Activated T-cell treated with anti-CD3 and anti-CD28 coated beads, Interleukin-2, amount 50 U/mL, for 24 hours (primary cell): ENCODE data around the gene SPRN.

Experiments used
- DNase-seq: peaks from one replicate; pipeline ENCODE4 v3.0.0-alpha.2; 2020
- H3K27ac Mint-ChIP-seq: 2 replicates; pipeline ENCODE4 v1.8.0; 2020; ENCODE audit warnings: mild to moderate bottlenecking, mixed read lengths
- H3K27me3 Mint-ChIP-seq: 2 replicates; pipeline ENCODE4 v1.8.0; 2020; ENCODE audit warnings: mixed read lengths
- H3K36me3 Mint-ChIP-seq: 2 replicates; pipeline ENCODE4 v1.8.0; 2020; ENCODE audit warnings: low read depth, mixed read lengths
- H3K4me1 Mint-ChIP-seq: 2 replicates; pipeline ENCODE4 v1.8.0; 2020; ENCODE audit warnings: low read depth, mixed read lengths
- H3K4me3 Mint-ChIP-seq: 2 replicates; pipeline ENCODE4 v1.8.0; 2020; ENCODE audit warnings: mild to moderate bottlenecking, moderate library complexity, mixed read lengths
- H3K9me3 Mint-ChIP-seq: 2 replicates; pipeline ENCODE4 v1.8.0; 2020; ENCODE audit warnings: mixed read lengths

The SPRN gene

GRCh38 chr10:133460208-133460769 lies 35.9 kb upstream of the SPRN start:
- Mint-ChIP-seq H3K4me1 (no peaks in the 10 kb centered on the region), H3K4me3 (no peak overlapping the region), H3K36me3 (no peaks in the 10 kb centered on the region), H3K27me3 (no peaks in the 10 kb centered on the region), H3K9me3 (no peaks in the 10 kb centered on the region), H3K27ac (no peak overlapping the region)
- DNase-seq: no peak

DNA sequence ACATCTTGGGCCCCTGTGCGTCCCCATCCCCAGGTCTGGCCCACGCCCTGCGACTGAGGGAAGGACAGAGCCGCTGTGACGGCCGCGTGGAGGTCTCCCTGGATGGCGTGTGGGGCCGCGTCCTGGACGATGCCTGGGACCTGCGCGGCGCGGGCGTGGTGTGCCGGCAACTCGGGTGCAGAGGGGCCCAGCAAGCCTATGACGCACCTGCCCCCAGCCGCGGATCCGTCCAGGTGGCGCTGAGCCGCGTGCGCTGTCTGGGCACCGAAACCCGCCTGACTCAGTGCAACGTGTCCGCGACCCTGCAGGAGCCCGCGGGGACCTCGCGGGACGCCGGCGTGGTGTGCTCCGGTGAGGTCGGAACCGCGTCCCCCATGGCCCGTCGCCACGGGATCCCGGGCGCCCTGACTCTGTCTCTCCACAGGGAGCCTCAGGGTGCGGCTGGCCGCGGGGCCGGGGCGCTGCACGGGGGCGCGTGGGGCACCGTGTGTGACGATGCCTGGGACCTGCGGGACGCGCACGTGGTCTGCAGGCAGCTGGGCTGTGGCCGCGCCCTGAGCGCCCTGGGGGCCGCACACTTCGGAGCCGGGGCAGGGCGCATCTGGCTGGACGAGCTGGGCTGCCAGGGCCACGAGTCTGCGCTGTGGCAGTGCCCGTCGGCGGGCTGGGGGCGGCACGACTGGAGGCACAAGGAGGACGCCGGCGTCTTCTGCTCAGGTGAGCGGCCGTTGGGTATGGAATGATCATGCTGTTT lies 35.2 kb upstream of the SPRN start:
- Mint-ChIP-seq H3K36me3 (no peaks in the 10 kb centered on the region), H3K4me3 (no peak overlapping the region), H3K27me3 (no peaks in the 10 kb centered on the region), H3K4me1 (no peaks in the 10 kb centered on the region), H3K27ac (no peak overlapping the region), H3K9me3 (no peaks in the 10 kb centered on the region)
- no peak for DNase-seq

DNA sequence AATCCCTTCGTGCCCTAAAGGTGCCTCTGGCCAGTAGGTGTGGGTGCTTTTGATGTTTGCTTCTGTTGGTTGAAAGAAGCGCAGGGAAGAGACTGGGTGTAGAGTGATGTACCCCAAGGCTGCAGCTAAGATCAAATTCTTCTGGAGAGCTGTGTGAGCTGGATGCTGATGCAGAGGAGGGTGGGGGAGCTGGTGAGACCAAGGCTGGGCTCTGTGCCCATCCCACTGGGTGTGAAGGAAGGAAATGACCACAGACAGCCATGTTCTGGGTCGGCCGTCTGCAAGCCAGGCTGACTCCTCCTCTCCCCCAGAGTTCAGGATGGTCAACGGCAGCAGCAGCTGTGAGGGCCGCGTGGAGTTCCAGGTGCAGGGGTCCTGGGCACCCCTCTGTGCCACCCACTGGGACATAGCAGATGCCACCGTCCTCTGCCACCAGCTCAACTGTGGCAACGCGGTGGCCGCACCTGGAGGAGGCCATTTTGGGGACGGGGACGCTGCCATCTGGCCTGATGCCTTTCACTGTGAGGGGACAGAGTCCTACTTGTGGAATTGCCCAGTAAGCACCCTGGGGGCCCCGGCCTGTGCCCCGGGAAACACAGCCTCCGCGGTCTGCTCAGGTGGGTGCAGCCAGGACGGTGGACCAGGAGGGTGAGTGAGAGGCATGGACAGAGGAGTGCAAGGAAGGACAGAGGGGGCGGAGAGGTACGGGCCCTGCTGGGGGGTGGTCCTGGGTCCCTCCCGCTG lies 34.5 kb upstream of the SPRN start:
- Mint-ChIP-seq H3K27me3 (no peaks in the 10 kb centered on the region), H3K4me3 (no peak overlapping the region), H3K9me3 (no peaks in the 10 kb centered on the region), H3K36me3 (no peaks in the 10 kb centered on the region), H3K4me1 (no peaks in the 10 kb centered on the region), H3K27ac (no peak overlapping the region)
- no peak for DNase-seq

GRCh38 chr10:133458021-133458709 lies 33.7 kb upstream of the SPRN start:
- no peaks in the 10 kb centered on the region for H3K27me3 Mint-ChIP-seq
- no peaks in the 10 kb centered on the region for H3K9me3 Mint-ChIP-seq
- no peak overlapping the region for H3K4me3 Mint-ChIP-seq
- no peak overlapping the region for H3K27ac Mint-ChIP-seq
- H3K4me1 Mint-ChIP-seq: no peaks in the 10 kb centered on the region
- H3K36me3 Mint-ChIP-seq: no peaks in the 10 kb centered on the region
- DNase-seq: no peak

DNA sequence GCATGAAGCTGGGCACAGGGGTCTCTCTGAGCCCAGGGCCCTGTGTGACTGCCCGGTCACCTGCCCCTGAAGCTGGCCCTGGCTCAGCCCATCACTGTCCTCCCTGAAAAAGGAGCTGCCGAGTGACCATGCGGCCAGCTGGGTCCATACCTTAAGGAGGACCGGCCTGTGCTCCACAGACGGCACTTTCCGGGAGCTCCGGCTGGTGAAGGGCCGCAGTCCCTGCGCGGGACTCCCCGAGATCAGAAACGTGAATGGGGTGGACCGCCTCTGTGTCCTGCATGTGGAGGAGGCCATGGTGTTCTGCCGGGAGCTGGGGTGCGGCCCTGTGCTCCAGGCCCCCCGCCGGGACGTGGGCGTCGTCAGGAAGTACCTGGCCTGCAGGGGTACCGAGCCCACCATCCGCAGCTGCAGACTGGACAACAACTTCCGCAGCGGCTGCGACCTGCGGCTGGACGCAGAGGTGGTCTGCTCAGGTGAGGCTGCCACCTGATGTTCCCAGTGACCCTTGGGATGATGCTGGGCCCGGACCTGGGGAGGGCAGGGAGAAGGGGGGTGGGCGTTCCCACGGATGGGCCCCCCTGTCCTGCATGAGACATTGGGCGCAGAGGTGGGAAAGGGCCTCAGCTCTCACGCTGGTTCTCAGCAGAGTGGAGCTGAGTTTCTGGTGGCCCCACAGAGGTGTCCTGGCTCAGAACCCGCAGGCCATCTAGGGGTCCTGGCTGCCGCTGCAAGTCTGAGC lies 32.8 kb upstream of the SPRN start:
- Mint-ChIP-seq H3K36me3 (no peaks in the 10 kb centered on the region), H3K4me1 (no peaks in the 10 kb centered on the region), H3K27ac (no peak overlapping the region), H3K9me3 (no peaks in the 10 kb centered on the region), H3K4me3 (no peak overlapping the region), H3K27me3 (no peaks in the 10 kb centered on the region)
- no peak for DNase-seq

- DNase-seq: no peak
- H3K9me3 Mint-ChIP-seq: no peaks in the 10 kb centered on the region
- H3K4me3 Mint-ChIP-seq: no peak overlapping the region
- no peak overlapping the region for H3K27ac Mint-ChIP-seq
- H3K4me1 Mint-ChIP-seq: no peaks in the 10 kb centered on the region
- H3K27me3 Mint-ChIP-seq: no peaks in the 10 kb centered on the region
- no peaks in the 10 kb centered on the region for H3K36me3 Mint-ChIP-seq
Observed at GRCh38 chr10:133456041-133456951, 31.9 kb upstream of the SPRN start.

- Mint-ChIP-seq H3K4me3 (no peak overlapping the region), H3K27me3 (no peaks in the 10 kb centered on the region), H3K4me1 (no peaks in the 10 kb centered on the region), H3K27ac (no peak overlapping the region), H3K9me3 (no peaks in the 10 kb centered on the region), H3K36me3 (no peaks in the 10 kb centered on the region)
- no peak for DNase-seq
Observed at GRCh38 chr10:133455611-133456031, 31.2 kb upstream of the SPRN start.

- H3K36me3 Mint-ChIP-seq: no peaks in the 10 kb centered on the region
- H3K4me3 Mint-ChIP-seq: no peak overlapping the region
- no peaks in the 10 kb centered on the region for H3K9me3 Mint-ChIP-seq
- H3K27me3 Mint-ChIP-seq: no peaks in the 10 kb centered on the region
- no peaks in the 10 kb centered on the region for H3K4me1 Mint-ChIP-seq
- H3K27ac Mint-ChIP-seq: no peak overlapping the region
- DNase-seq: no peak
Observed at GRCh38 chr10:133455196-133455595, 30.8 kb upstream of the SPRN start.

DNA sequence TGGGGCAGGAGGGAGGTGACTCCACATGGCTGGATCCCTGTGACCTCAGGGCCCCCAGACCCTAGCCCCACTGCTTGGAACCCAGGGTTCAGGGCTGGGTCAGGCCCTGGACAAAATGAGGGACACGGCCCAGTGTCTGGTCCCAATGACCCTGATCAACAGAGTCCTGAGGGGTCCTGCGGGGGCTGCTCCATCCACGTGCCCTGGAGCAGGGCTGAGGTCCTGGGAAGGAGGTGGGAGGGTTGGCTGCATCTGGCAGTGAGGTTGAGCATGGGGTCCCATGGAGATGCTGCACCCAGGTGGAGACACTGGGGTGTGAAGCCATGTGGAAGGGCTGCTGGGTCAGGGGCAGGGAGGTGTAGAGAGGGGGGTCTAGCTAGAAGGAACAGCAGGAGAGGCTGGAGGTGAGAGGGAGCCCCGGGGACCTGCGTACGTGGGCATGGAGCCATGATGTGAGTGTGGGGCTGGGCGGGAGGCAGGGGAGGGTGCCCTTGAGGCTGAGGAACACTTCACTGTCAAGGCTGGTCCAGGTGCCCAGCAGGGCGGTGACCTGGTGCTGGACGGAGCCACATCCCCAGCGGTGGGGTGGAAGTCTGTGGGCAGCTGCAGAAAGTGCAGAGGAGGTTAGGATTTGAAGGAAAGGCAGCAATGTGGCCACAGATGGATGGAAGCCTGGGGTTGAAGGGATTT lies 29.9 kb upstream of the SPRN start:
- Mint-ChIP-seq H3K4me1 (no peaks in the 10 kb centered on the region), H3K36me3 (no peaks in the 10 kb centered on the region), H3K4me3 (no peak overlapping the region), H3K9me3 (peaks cover 2% of the 10 kb centered on the region), H3K27me3 (no peaks in the 10 kb centered on the region), H3K27ac (no peak overlapping the region)
- DNase-seq: no peak

DNA sequence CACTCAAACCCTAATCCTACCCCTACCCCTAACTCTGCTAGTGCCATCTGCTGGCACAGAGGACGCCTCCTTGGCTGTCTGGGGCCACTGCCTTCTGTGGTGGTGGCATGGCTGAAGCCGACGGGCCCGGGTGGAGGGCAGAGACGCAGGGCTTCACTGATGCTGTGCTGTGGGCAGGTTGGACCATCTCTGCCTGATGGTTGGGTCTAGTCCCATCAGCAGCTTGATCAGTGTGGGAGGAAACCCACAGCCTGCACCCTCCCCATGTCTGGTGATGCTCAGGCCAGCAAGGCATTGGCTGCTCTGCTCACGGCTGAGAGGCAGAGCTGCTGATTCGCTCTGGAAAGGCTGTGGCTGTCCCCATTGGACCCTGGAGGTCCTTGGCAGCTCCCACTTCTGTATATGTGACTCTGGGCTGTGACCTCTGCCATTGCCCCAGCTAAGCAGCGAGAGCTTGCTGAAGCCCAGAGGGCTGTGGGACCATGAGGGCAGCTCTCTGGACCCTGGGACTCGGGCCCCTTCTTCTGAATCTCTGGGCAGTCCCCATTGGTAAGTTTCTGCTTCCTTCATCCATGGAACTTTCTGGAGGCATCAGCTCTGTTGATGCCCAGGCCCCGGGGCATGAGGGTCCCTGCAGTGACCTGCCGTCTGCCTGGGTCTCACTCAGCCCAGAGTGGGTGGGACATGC lies 29.2 kb upstream of the SPRN start, which contains the start of gene SCART1:
Gene SCART1, plus strand, starts transcription at position 430 of the 688 bp plus-strand sequence. Its CDS starts 53 bp downstream, at position 483.
- Mint-ChIP-seq H3K27me3 (no peaks in the 10 kb centered on the region), H3K4me1 (no peaks in the 10 kb centered on the region), H3K36me3 (peaks cover 3% of the 10 kb centered on the region), H3K4me3 (no peak within 1 kb of the TSS), H3K27ac (no peak within 1 kb of the TSS), H3K9me3 (peaks cover 9% of the 10 kb centered on the region)
- no peak for DNase-seq

DNA sequence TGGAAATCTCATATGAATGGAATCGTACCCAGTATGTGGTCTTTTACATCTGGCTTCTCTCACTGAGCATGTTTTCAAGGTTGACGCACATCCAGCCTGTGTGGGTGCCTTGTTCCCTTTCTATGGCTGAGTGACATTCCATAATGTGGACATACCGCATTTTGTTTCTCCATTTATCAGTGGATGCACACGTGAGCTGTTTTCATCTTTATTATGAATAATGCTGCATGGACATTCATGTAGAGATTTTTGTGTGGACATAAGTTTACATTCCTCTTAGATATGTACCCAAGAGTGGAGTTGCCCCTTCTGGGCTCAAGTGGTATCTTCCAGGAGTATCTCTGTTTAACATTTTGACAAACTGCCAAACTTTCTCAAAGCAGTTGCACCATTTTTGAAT lies 28.0 kb upstream of the SPRN start:
- Mint-ChIP-seq H3K27me3 (no peaks in the 10 kb centered on the region), H3K36me3 (peaks cover 11% of the 10 kb centered on the region), H3K4me1 (no peaks in the 10 kb centered on the region), H3K27ac (no peak overlapping the region), H3K9me3 (peaks cover 21% of the 10 kb centered on the region), H3K4me3 (no peak overlapping the region)
- no peak for DNase-seq

DNA sequence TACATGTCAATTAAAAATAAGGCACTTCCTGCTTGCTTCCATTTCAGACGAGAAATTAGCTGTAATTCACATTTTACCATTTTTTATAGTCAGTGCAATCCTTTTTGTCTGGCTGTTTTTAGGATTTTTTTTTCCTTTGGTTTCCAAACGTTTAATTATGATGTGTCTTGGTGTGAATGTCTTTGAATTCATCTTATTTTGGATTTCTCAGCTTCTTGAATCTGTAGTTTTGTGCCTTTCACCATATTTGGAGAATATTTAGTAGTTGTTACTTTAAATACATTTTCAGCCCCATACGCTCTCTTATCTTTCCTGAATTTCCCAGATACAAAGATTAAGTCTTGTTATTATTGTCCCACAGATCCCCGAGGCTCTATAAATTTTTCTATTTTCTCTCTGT lies 26.9 kb upstream of the SPRN start:
- Mint-ChIP-seq H3K36me3 (peaks cover 16% of the 10 kb centered on the region), H3K4me3 (no peak overlapping the region), H3K27me3 (no peaks in the 10 kb centered on the region), H3K9me3 (peaks cover 28% of the 10 kb centered on the region), H3K27ac (no peak overlapping the region), H3K4me1 (no peaks in the 10 kb centered on the region)
- no peak for DNase-seq
